Muscle of back (tissue), 11 donors: ENCODE results near the gene GPER1. TPM values are rescaled to one million over a fixed set of nuclear protein-coding genes. Genes with fewer than 3 reads are reported as not detected.

Experiments used
- DNase-seq, 3 donors: peaks; one replicate each; pipeline versions ENCODE4 v3.0.0 to v3.0.0-alpha.2; 2013
- polyA plus RNA-seq, 10 donors: library from polyadenylated mRNA; unstranded; fragments of 120-200 nt; gene quantifications; one replicate each; pipeline ENCODE4 v1.2.1, GENCODE V29; 2013; ENCODE audit not compliant: insufficient read length in 10 of 10

The GPER1 gene
- polyA plus RNA-seq, 10 donors, result 6.5 to 15.5 (median 9.9) TPM

DNA sequence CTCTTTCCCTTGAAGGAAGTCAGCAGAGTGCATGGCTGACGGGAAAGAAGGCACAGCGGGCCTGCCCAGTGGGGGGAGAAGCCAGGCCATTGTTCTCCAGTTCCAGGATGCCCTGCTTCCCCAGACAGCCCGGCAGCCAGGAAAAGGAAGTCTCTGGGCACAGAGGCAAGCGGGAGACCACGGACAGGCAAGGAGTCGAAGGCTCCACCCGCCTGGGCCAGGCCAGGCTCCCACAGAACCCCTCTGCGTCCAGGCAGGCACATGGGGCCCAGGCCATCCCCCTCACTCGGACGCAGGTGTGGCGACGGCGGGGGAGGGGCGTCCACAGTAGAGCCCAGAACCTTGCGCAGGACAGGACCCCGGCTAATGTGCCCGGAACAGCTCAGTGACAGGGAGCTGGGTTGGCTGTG lies 34.9 kb upstream of the GPER1 start:
- DNase-seq, result no peak

DNA sequence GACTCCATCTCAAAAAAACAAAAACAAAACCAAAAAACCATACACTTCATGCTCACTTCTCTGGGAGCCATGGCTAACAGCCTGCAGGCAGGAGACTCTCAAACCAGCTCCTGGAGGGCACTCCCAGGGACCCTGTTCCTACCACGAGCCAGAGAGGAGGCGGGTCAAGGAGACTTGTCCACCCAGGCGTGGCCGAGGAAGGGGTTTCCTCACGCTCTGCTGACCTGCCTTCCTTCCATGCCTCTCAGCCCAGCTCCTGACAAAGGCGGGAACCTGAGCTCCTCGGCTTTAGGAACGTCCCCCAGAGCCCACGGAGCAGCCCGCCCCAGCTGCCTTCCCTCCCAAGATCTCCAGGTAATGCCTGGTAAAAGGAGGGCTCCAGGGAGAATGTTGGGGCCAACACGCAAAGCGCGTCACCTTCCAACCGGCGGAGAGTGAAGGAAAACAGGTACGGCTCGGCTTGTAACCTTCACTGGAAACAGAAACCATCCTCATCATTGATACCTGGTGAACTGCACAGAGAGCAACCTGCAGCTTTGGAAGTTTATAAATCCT lies 34.0 kb upstream of the GPER1 start:
- no peak for DNase-seq

DNA sequence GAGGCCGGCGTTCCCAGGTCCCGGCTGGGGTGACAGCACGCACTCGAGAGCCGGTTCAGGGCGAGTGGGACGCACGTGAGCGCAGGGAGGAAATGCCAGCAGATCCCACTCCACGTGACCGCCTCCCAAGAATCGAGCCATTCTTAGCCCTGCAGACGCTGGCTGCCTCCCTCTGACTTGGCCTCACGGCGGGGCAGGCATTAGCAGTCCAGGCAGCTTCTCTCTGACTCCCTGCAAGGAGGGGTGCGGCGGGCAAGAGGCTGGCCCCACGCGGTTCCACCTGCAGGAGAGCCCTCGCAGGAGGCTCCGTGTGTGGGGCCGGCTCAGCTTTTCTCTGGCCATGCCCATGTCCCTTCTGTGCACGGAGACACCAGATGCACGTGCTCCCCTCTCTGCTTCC lies 33.5 kb upstream of the GPER1 start:
- no peak for DNase-seq

DNA sequence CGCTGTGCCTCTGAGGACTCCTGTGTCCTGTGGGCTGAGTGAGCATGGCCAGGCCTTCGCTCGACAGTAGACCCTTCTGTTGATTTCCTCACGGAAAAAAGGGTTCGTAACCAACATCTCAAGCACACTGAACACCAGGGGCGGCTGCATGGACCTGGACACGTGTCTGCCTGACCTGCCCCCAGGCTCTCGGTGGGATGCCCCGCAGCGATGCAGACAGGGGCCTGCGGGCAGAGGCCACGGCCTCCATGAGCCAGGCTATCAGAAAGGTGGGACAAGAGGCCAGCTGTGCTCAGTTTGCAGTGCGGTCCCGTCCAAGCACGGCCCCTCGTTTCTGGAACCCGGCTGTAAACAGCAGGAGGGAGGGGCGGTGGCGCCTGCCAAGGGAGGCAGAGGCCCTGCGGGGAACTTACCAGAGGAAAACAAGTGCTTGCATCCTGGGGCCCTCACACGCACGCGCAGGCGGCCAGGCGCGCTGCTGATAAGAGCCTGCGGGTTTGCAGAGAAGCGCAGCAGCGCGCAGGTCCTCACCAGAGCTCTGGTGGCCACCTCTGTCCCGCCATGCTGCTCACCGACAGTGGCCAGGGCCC lies 33.0 kb upstream of the GPER1 start:
- DNase-seq, result peak; percentile 55 to 92 (median 77)

DNA sequence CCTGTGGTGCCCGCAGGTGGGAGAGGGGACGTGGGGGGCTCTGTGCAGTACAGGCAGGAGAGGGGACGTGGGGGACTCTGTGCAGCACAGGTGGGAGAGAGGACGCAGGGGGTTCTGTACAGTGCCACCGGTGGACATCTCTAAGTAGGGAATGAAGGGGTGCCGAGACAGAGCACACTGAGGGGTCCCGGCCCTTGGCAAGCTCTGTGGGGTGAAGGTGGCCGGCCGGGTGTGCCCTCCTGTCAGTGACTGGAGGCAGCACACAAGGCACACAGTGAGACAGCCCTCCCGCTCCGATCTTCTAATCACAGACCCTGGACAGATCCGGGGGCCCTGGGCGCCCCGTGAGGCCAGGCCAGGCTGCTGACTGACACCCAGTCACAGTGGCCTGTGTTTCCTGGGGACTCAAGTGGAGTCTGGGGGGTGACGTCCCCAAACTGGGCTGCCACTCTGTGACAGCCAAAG lies 32.4 kb upstream of the GPER1 start:
- DNase-seq, result peak in 1 of 3 donors; percentile 33

DNA sequence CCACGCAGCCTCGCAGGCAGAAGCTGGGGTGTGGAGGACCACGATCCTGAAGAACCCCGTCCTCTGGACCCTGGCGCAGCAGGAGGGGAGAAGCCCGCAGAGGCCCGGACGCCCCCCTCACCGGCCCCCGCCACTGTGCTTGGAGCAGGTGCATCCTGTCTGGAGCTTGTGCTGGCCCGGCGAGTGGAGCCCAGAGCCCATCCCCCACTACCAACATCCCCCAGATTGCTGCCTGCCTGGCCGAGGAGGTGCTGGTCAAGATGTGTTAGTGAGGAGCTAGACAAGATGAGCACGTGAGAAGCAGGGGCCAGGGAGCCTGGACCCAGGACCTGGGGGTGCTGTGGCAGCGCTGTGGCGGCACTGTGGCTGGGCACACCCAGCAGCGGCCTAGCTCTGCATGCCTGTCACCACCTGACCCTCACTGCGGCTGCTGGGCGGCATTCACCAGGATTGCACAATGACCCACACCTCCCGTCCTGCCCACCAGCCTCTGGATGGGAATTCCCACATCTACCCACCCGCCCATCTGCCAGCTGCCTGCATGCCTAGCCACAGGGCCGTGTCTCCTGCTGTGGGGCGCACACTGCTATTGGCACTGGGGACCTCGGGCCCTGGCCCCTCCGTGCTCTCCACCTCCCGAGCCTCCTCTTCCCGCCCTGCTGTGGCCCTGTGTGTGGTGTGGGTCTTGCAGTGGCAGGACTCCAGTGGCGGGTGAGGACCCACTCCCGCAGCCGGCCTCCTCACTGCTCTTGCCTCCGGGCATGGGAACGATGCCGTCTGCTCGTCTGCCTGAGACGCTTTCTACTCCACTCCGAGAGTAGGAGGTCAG lies 31.7 kb upstream of the GPER1 start:
- peak in 1 of 3 donors; percentile 51 for DNase-seq

DNA sequence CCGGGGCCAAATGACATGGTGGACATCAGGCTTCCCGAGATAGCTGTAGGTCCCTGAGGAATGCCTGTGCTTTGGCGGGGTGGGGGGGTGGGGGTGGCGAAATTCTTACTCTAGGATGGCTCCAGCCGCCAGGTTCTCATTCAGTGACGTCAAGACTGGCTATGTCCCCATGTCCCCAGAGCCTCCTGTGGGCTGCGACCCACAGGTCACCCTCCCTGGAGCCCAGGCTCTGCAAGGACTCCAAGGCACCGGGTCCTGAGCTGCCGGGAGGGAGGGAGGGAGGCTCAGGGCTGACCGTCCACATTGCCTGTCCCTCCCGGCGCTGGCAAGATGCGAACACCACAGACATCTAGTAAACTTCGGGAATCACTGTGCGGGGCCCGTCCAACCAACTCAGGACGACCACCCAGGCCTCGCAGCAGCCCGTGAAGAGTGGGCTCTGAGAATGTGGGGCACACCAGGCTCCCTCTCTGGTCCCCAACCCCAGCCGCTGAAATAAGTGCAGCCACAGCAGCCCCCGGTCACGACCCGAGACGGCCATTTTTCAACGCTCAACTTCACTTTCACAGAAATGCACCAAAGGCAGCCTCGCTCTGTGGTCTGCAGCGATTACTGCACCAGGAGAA lies 31.0 kb upstream of the GPER1 start:
- no peak for DNase-seq

DNA sequence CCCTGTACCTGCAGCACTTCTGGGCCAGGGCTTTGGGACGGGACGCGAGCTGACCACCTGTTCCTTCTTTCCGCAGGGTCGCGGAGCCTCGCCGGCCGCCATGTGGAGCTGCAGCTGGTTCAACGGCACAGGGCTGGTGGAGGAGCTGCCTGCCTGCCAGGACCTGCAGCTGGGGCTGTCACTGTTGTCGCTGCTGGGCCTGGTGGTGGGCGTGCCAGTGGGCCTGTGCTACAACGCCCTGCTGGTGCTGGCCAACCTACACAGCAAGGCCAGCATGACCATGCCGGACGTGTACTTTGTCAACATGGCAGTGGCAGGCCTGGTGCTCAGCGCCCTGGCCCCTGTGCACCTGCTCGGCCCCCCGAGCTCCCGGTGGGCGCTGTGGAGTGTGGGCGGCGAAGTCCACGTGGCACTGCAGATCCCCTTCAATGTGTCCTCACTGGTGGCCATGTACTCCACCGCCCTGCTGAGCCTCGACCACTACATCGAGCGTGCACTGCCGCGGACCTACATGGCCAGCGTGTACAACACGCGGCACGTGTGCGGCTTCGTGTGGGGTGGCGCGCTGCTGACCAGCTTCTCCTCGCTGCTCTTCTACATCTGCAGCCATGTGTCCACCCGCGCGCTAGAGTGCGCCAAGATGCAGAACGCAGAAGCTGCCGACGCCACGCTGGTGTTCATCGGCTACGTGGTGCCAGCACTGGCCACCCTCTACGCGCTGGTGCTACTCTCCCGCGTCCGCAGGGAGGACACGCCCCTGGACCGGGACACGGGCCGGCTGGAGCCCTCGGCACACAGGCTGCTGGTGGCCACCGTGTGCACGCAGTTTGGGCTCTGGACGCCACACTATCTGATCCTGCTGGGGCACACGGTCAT lies 30.3 kb upstream of the GPER1 start:
- peak in 2 of 3 donors; percentile 40 to 65 for DNase-seq

DNA sequence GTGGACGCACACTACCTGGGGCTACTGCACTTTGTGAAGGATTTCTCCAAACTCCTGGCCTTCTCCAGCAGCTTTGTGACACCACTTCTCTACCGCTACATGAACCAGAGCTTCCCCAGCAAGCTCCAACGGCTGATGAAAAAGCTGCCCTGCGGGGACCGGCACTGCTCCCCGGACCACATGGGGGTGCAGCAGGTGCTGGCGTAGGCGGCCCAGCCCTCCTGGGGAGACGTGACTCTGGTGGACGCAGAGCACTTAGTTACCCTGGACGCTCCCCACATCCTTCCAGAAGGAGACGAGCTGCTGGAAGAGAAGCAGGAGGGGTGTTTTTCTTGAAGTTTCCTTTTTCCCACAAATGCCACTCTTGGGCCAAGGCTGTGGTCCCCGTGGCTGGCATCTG lies 29.6 kb upstream of the GPER1 start:
- DNase-seq, result no peak

DNA sequence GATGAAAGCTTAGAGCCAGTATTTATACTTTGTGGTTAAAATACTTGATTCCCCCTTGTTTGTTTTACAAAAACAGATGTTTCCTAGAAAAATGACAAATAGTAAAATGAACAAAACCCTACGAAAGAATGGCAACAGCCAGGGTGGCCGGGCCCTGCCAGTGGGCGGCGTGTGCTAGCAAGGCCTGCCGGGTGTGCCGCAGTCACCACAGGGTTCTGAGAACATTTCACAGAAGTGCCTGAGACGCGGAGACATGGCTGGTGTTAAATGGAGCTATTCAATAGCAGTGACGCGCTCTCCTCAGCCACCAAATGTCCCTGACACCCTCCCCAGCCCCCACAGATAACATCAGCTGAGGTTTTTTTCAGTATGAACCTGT lies 29.1 kb upstream of the GPER1 start:
- DNase-seq, result no peak

DNA sequence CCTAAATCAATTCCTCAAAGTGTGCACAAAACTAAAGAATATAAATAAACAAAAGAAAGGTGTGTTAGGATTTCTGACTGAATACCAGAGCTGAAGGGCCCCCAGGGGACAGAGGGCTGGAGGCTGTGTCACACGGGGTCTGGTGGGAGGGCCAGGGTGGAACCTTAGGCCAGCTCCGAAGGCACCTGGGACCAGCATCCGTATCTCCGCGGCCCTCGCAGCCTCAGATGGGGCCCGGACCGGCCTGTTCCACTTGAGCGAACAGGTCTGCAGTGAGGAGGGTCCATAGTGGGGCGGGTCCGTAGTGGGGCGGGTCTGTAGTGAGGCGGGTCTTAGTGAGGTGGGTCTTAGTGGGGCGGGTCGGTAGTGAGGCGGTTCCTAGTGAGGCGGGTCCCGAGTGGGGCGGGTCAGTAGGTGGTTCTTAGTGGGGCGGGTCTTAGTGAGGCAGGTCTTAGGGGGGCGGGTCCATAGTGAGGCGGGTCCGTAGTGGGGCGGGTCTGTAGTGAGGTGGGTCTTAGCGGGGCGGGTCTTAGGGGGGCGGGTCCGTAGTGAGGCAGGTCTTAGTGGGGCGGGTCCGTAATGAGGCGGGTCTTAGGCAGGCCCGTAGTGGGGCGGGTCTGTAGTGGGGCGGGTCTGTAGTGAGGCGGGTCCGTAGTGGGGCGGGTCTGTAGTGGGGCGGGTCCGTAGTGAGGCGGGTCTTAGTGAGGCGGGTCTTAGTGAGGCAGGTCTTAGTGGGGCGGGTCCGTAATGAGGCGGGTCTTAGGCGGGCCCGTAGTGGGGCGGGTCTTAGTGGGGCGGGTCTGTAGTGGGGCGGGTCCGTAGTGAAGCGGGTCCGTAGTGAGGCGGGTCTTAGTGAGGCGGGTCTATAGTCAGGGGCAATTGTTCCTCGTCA lies 28.5 kb upstream of the GPER1 start:
- no peak for DNase-seq

DNA sequence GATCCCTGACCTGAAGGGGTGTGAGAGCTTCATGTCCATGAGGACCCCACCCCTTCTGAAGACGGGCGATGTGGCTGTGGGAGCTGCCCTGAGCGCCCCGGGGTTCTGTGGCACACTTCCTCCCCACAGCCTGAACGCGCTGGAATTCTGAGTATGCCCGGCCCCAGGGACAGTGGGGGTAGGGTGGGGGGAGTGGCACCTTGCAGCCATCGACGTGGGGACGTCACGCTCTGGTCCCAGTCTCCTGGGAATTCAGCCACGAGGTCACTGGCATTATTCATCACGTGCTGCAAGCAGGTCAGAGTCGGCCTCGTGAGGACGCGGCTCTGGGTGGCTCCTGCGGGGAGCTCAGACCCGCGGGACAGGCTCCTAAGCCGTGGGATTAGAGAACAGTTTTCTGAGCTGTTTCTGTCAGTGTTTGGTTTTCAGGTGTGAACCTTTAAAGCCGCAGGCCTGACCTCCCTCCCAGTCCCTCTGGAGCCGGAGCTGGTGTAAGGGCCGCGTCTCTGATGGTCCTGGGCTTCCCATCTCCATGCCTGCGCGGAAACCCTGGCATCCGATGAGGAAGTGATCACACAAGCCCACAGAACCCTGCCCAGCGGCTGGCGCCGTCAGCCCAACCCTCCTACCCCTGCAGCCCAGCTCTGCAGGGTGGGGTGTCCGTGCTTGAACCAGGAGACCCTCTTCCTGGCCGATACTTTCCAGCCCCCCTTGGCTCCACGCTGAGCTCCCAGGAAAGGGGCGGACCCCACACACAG lies 27.4 kb upstream of the GPER1 start:
- no peak for DNase-seq

DNA sequence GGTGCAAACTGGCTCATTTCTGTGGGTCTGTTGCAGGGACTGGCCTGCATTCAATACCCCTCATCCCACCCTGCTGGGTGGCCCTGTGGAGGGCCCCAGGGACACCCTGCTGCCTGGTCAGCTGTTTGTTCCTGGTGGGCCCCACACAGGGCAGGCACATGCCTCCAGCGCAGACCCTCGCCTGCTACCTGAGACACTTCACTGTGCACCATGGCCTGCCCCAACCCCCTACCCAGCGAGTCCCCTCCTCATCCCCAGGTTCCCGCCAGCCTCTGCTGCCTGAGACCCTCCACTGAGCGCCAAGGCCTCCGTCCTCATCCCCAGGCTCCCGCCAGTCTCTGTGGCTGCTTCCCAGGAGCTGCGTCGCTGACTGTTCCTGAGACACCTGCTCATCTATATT lies 26.7 kb upstream of the GPER1 start:
- DNase-seq, result no peak

DNA sequence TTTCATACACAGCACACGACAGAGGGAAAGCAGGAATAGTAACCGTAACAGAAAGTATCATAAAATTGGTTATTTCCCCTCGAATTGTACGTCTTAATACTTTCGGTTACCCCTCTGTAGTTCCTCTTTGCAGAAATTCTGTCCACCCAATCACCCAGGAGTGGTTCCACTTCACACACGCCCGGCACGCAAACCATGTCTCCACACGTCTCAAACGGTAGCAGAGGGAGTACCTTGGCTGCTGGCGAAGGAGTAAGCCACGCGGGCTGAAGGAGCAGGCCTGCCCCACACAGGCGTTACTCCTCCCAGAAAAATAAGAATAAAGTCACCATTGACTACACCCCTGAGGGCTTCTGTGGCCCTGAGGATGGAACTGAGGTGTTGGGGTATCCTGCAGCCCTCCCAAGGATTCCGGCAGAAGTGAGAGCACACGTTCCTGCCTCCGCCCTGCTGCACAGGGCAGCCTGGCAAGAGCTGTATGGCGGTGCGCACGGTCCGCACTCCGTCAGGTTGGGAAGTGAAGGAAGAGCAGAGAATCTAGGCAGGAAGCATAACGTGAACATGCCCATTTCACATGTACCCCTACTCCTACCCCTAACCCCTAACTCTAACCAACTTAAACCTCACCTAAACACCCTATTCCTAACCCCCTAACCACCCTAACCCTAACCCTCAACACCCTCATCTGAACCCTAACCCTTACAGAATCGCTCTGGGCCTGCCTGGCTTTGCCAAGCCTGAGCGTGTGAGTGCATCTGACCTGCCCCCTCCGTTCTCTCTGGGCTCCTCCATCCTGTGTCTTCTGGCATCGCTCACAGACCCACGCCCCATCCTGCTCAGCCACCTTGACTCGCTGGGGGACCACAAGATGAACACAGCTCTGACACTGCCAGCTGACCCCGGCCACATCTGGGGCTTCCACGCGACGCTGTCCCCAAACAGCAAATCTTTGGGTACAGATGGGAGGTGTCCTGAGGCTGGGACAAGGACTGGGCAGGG lies 25.3 kb upstream of the GPER1 start:
- no peak for DNase-seq

DNA sequence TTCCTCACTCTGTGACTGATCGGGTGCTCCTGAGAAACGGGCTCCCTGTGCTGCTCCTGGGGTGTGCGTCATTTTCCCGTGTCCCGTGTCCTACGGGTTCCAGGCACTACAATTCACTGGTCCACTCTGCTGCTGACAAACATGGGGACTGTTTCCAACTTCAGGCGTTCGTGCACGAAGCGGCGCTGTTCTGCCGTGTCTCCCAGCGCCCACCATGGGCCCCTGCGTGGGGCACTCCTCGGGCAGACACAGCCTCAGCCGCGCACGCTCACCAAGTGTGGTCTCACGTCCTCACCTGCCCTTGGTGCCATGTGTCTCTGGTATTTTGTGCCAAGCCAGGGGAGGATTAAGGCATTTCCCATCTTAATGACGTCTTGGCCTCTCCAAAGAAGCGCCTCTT lies 24.6 kb upstream of the GPER1 start:
- no peak for DNase-seq

DNA sequence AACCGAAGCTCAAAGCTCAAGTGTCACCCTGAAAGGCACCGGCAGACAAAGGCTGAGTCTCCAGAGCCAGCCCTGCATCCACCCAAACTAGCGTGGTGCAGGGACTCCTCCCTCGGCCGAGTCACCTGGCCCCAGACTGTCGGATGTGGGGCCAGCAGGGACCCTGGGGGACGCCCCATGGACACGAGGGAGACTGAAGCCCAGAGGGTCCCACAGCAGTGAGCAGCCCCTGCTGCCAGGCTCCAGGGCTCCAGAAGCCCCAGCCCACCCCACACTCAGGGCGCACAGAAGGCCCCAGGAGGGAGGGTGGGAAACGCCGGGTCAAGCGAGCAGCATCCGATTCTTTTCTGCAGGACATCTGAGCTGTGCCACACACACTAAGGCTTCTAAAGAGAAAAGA lies 23.3 kb upstream of the GPER1 start:
- no peak for DNase-seq

DNA sequence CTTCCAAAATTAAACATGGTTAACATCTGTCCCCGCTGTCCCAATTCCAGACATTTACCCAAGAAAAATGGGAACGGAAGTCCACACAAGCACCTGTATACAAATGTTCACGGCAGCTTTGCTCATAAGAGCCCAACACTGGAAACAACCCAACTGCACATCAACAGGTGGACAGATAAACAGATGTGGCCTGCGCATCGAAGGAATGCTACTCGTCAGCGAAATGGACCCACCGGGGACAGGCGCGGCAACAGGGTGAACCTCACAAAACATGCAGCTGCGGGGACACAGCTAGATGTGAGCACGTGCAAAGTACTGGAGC lies 22.7 kb upstream of the GPER1 start:
- no peak for DNase-seq

DNA sequence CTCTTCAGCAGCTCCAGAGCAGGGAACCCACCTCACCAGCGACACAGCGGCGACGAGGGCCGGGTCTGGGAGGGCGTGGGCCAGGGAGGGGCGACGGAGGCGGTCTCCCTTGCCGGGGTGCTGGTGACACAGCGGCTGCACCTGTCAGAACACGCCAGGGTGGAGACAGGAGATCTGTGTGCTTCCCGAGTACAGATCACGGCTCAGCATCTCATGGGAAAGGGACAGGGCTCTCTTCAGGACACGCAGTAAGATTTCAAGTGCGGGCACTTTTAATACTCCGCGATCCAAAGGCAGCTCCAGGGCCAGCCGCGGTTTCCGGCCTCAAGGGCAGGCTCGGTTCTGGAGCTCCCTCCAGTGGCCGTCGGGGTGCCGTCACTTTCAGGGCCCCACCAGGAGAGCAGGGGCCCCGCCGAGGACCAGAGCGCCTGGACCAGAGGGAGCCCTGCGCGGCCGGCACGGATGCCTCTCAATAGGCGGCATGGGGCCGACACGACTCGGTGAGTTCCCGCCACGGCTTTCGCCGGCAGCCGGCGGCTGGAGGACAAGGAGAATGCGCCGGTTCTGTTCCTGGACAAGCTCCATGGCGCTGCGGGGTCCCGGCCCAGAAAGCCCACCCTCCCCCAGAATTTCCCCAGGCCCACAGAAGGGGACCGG lies 22.2 kb upstream of the GPER1 start:
- DNase-seq, result peak in 2 of 3 donors; percentile 76 to 87
